Gastrocnemius medialis (tissue), 4 donors: ENCODE measurements around the gene IKZF2.

ENCODE experiments used
- POLR2A ChIP-seq, 2 donors: fragments of 450-650 bp; IDR thresholded peaks; one replicate each; pipeline ENCODE4 v1.6.1; 2017; ENCODE audit warnings: antibody characterized with exemption in 2 of 2, mild to moderate bottlenecking in 2 of 2, moderate library complexity in 2 of 2
- TF ChIP-seq, protein P1 (sequence below), 5 experiments: fragments of 450-650 bp in 3 of 5; fragments of 200-600 bp in 2 of 5; sonication (generic) in 2 of 5; IDR thresholded peaks in 4 of 5; conservative IDR thresholded peaks in 1 of 5; 1 replicate in 4 of 5; 2 replicates in 1 of 5; pipeline ENCODE4 v1.5.1; 2016 to 2019; ENCODE audit warnings: antibody characterized with exemption in 5 of 5, mild to moderate bottlenecking in 3 of 5, moderate library complexity in 3 of 5

DNA sequence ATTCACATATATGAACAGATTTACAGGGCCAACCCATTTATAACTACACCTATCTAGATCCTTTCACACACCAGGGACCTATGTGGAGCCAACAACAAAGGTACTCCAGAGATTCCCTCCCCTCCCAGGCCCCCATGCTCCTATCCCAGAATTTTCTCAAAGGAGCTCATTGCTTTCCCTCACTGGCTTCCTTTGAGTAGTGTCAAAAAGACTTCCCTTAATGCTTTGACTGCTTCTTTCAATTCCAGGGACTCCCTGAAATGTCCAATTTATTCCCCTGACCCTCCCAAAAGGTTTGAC, 46.6 kb downstream of the IKZF2 start:
- TF ChIP-seq, protein P1, sequence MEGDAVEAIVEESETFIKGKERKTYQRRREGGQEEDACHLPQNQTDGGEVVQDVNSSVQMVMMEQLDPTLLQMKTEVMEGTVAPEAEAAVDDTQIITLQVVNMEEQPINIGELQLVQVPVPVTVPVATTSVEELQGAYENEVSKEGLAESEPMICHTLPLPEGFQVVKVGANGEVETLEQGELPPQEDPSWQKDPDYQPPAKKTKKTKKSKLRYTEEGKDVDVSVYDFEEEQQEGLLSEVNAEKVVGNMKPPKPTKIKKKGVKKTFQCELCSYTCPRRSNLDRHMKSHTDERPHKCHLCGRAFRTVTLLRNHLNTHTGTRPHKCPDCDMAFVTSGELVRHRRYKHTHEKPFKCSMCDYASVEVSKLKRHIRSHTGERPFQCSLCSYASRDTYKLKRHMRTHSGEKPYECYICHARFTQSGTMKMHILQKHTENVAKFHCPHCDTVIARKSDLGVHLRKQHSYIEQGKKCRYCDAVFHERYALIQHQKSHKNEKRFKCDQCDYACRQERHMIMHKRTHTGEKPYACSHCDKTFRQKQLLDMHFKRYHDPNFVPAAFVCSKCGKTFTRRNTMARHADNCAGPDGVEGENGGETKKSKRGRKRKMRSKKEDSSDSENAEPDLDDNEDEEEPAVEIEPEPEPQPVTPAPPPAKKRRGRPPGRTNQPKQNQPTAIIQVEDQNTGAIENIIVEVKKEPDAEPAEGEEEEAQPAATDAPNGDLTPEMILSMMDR (IDR thresholded peaks at IDR 0.05 in 4 of 5, conservative IDR thresholded peaks at IDR 0.05 in 1 of 5): no peak
- TF ChIP-seq POLR2A (IDR thresholded peaks at IDR 0.05): no peak
